Epidermal melanocyte (primary cell): ENCODE measurements around the gene DMAC2.
"Not testable (repeated sequence)": the region's sequence is repeated elsewhere in the genome, so short reads cannot be mapped to it uniquely, and the experiment has no call there.

Experiments
- DNase-seq: peaks from one replicate; pipeline ENCODE4 v3.0.0; 2011; ENCODE audit warnings: low spot score; ENCODE audit not compliant: insufficient read length

Gene DMAC2

DNA sequence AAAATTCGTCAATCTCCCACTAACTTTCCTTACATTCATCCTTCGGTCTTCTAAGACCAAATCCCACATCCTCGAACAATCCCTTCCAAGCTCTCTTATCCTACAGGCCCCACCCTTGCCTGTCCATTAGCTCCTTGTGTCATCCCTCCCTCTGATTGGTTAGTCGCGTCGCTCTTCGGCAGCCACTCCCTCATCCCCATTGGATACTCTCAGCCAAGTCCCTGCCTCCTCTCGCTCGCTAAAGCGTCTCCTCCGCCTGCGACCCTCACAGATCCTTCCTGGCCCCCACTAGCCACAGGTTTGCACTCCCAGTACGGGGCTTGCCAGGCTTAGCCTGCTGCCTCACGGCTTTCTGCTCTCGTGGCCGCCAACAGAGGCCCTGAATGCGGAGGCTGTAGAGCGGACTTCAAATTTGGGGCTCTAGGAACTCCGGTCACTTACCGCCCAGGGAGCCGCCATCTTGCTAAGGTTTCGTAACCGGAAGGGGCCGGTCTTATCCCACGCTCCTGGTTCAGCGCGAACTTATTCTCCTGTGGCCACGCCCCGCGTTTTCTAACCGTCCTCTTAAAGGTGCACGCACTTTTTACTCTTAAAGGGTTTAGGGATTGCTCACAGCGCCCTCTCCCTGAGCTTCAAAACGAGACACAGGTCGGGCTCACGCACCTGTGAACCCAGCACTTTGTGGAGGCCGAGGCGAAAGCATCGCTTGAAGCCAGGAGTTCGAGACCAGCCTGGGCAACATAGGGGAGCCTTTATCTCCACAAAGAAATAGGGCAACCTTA is at the start of gene DMAC2:
Gene DMAC2, minus strand, starts transcription at position 472 of the 782 bp plus-strand sequence. Its CDS starts 13 bp downstream, at position 459.
- peak; percentile 99 for DNase-seq

DNA sequence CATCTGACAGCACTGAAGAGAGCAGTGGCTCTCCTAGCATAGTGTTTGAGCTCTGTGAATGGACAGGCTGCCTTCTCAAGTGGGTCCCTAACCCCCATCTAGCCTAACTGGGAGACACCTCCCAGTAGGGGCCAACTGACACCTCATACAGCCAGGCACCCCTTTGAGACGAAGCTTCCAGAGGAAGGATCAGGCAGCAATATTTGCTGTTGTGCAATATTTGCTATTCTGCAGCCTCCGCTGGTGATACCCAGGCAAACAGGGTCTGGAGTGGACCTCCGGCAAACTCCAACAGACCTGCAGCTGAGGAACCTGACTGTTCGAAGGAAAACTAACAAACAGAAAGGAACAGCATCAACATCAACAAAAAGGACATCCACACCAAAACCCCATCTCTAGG is 47.2 kb upstream of the DMAC2 start:
- not testable (repeated sequence) for DNase-seq

DNA sequence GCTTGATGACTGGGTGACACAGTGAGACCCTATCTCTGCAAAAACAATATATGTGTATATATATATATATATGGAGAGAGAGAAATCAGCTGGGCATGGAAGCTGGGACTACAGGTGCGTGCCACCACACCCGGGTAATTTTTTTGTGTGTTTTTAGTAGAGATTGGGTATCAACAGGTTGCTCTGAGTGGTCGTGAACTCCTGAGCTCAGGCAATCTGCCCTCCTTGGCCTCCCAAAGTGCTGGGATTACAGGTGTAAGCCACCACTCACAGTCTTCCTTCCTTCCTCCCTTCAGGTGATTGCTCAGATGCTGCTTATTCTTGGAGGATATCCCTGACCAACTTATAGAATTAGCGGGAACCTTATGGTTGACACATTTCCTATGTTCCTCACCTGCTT is 45.1 kb upstream of the DMAC2 start:
- no peak for DNase-seq

GRCh38 chr19:41480336-41480735 is 40.6 kb upstream of the DMAC2 start:
- no peak for DNase-seq

- DNase-seq = no peak
Measured at GRCh38 chr19:41479757-41480191, 40.1 kb upstream of the DMAC2 start.

DNA sequence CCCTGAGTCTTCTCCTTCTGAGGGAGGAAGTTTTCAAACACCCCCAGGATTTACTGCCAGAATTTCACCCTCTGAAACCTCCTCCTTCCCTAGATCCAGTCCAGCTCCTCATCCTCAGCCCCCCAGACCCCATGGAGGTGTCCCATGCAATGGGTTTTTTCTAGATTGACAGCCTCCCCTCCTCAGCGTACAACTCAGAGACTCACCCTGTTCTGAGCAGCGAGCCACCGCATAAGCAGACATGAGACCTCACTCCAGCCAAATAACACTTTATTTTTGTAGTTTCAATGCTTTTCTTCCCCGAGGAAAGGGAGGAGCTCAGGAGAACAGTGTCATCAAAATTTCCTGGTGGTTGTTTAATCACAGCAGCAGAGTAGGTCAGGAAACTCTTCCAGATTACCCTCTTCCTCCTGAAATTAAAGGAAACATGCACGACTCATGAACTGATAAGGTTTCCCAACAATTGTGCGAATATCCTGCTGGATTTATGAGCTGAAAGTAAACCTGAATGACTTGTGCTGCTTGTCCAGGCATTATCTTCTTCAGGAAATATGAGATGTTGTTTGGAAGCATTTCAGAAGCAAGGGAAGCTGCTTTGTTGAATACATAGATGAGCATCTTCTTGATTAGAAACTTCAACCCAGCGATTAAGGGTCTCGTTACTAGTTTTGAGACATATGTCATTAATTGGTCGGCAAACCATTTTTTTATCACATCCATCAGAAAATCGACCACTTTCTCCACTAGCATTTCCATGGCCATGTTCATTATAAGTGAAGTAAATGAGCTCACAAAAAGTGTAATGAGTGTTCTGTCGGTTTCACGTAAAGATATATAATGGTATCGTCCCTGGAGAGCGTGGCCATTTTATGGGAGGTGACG is 39.4 kb upstream of the DMAC2 start:
- no peak for DNase-seq

DNA sequence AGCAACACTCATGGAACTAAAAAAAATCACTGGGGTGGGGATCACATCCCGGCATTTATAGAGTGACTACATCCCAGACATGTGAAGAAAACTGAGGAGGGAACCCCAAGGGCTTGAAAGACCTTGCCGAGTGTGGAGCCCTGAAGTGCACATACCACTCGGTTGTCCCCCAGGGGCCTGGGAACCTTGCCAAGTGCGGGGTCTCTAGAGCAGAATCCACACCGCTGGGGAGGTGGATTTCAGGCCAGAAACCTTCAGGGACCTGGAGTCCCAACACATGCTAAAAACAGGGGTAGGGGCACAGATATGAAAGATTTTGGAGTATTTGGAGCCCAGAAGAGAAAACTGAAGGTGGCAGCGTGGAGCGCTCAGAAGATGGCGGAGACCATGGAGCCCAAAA is 38.5 kb upstream of the DMAC2 start:
- no peak for DNase-seq

DNA sequence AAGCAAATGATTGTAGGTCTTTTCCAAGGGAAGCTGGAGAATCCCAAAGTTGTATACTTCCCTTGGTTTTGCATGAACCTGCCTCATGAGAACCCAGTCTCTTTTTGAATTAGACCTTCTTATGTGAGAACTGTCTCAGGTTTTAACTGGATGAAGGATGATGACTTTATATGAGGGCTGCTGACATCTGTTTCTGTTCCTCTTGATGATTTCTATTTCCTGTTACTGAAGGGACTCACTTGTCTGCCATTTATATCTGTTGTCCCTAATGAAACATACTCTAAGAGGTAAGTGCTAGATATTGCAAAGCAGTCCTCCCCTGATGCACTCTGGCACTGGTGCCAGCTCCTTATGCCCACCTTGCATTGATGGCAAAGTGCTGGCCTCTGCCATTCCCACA is 36.9 kb upstream of the DMAC2 start:
- DNase-seq = no peak

- DNase-seq = not testable (repeated sequence)
Measured at GRCh38 chr19:41463257-41464256, 23.8 kb upstream of the DMAC2 start.

GRCh38 chr19:41462497-41462896 is 22.8 kb upstream of the DMAC2 start:
- no peak for DNase-seq

GRCh38 chr19:41457241-41457640 is 17.5 kb upstream of the DMAC2 start:
- no peak for DNase-seq

- no peak for DNase-seq
Measured at GRCh38 chr19:41456342-41456918, 16.7 kb upstream of the DMAC2 start.

- DNase-seq = no peak
Measured at GRCh38 chr19:41455936-41456335, 16.2 kb upstream of the DMAC2 start.

DNA sequence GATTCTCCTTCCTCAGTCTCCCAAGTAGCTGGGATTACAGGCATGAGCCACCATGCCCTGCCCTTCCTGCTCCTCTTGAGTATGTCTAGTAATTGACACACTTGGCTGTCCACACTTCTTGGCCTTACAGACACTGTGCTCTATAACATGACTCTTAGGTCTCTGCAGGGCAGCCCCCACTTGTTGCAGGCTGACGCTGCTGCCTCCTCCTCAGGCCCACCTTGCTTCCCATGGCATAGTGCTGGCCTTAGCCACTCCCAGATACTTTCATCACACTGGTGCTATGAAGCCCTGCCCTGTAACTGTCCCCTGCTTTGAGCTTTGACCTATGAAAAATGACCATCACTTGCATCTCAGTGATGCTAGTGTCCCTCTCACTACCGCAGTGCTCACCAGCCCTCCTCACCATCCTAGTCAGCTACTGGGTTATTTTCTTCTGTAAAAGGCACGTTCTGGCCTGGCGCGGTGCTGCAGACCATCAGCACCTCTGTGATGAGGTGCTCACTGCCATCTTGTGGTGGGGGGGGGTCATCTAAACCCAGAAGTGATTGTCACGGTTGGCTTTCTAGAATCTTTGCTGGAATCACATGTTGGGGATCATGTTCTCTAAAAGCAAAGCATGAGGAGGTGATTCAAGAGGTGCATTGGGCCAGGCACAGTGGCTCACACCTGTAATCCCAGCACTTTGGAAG is 13.0 kb upstream of the DMAC2 start:
- DNase-seq = no peak

- DNase-seq = no peak
Measured at GRCh38 chr19:41449865-41450178, 10.1 kb upstream of the DMAC2 start.

DNA sequence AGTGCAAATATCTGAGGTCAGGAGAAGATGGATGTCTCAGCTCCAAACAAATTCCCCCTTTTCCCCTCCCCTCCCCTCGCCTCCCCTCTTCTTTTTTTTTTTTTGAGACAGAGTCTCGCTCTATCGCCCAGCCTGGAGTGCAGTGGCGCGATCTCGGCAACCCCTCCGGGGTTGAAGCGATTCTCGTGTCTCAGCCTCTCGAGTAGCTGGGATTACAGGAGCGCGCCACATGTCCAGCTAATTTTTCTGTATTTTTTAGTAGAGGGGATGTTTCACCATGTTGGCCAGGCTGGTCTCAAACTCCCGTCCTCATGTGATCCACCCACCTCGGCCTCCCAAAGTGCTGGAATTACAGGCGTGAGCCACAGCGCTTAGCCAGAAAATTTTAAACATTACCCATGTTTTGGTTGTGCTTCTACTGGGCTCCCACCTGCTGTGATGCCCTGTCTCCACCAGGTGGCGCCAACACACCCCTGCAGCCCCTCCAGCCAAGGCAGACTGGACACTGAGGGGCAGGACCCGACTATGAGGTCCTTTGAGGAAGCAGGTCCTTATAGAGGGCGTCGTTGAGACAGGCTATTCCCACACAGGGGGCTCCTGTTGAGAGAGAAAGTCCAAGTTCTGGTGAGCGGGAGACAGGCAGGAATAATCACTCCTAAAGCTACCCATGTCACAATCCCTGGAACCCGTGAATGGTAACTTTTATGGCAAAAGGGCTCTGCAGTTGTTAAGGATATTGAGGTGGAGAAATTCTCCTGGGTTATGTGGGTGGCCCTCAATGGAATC is 9.6 kb upstream of the DMAC2 start:
- peak; percentile 79 for DNase-seq

GRCh38 chr19:41447732-41448332 is 8.1 kb upstream of the DMAC2 start:
- DNase-seq = no peak

- no peak for DNase-seq
Measured at GRCh38 chr19:41445575-41445974, 5.9 kb upstream of the DMAC2 start.

GRCh38 chr19:41443813-41444455 is 4.2 kb upstream of the DMAC2 start:
- DNase-seq = no peak
